Ishikawa (cell line): ENCODE data around the gene MTX1.

ENCODE experiments used
- NFIC ChIP-seq: IDR thresholded peaks from 2 replicates; pipeline ENCODE4 v1.6.1; 2012
- RAD21 ChIP-seq: IDR thresholded peaks from 2 replicates; pipeline ENCODE4 v1.6.1; 2012; ENCODE audit warnings: low read depth
- TF ChIP-seq, protein P1 (sequence below): IDR thresholded peaks from 2 replicates; pipeline ENCODE4 v1.6.1; 2012

DNA sequence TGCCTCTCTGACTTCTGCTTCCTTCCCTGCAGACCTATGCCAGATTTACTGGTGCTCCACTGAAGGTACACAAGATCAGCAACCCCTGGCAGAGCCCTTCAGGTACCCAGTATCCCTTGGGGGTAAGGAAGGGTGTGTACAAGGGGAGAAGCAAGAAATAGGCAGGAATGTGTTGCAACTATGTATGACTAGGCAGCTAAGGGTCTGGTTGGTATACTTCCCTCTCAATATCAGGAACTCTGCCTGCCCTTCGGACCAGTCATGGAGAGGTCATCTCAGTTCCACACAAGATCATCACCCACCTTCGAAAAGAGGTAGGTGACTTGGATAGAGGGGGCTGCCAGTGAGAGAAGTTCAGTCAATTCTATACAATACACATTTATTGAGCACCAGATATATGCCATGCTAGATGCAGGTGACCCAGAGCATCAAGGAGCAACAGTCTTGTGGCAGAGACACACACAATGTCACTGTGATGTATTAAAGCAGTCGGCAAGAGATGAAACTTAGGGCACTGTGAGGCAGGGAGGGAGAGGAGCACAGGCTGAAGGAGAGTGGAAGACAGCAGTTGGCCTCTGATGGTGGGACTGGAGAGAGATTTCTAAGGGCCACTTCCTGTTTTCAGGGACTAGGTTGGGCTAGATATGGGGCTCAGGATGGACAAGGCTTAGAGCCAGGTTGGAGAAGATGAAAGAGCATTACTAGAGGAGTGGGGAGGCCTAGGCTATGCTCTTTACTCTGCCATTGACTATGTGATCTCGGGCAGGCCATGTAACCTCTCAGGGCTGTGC is 2.0 kb downstream of the MTX1 start:
- TF ChIP-seq, protein P1, sequence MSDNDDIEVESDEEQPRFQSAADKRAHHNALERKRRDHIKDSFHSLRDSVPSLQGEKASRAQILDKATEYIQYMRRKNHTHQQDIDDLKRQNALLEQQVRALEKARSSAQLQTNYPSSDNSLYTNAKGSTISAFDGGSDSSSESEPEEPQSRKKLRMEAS = no peak
- no peak for TF ChIP-seq RAD21
- no peak for TF ChIP-seq NFIC
